Neural progenitor cell (in vitro differentiated cells): ENCODE results near the gene TNFRSF18.

ENCODE experiments used
- EZH2 ChIP-seq: fragments of 200-600 bp; sonication (generic); IDR thresholded peaks from 2 replicates; pipeline ENCODE4 v1.6.1; 2017; ENCODE audit warnings: antibody characterized with exemption, mild to moderate bottlenecking, moderate library complexity
- EZH2phosphoT487 ChIP-seq: fragments of 200-600 bp; sonication (generic); IDR thresholded peaks from 2 replicates; pipeline ENCODE4 v1.6.1; 2017; ENCODE audit warnings: antibody characterized with exemption
- TF ChIP-seq, protein P1 (sequence below): fragments of 200-600 bp; sonication (generic); IDR thresholded peaks from 2 replicates; pipeline ENCODE4 v1.5.1; 2017; ENCODE audit warnings: antibody characterized with exemption, mild to moderate bottlenecking

DNA sequence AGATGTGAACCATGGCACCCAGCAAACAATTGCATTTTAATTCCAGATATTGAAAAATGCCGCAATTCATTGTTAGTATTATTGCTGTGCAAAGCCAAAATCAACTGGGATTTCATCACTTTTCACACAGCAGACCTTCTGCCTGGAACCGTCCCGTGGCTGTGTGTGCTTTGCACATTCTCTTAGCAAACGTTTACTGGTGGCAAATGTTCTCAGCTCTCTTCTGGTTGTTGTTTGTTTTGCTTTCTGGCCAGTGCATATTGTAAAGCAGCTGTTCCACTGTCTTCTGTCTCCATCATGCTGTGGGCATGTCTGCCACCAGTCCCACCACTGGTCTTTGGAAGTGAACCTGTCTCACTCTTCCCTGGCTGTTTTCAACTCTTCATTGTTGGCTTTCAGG lies 52.5 kb downstream of the TNFRSF18 start:
- TF ChIP-seq, protein P1, sequence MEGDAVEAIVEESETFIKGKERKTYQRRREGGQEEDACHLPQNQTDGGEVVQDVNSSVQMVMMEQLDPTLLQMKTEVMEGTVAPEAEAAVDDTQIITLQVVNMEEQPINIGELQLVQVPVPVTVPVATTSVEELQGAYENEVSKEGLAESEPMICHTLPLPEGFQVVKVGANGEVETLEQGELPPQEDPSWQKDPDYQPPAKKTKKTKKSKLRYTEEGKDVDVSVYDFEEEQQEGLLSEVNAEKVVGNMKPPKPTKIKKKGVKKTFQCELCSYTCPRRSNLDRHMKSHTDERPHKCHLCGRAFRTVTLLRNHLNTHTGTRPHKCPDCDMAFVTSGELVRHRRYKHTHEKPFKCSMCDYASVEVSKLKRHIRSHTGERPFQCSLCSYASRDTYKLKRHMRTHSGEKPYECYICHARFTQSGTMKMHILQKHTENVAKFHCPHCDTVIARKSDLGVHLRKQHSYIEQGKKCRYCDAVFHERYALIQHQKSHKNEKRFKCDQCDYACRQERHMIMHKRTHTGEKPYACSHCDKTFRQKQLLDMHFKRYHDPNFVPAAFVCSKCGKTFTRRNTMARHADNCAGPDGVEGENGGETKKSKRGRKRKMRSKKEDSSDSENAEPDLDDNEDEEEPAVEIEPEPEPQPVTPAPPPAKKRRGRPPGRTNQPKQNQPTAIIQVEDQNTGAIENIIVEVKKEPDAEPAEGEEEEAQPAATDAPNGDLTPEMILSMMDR = no peak
- no peak for TF ChIP-seq EZH2
- TF ChIP-seq EZH2phosphoT487 = no peak
